ENCODE data around the gene FBXL13.
"Not testable (repeated sequence)": the region's sequence is repeated elsewhere in the genome, so short reads cannot be mapped to it uniquely, and the experiment has no call there.

Gene FBXL13

DNA sequence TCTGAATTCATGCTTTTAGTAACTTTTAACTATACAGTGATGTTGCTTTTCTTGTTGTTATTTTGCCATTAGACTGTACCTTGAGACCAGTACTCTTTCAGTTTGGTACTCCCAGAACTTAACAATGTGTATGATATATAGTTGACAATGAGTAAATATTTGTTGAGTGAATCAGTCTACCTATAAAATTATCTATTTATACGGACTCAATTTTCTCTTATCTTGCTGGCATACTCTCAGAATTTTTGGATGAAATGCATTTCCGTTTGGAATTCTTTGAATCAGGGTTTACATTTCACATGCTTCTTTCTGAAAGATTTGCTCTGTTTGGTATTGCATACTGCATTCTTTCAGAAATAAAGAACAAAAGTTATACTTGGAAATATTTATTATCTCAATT, 209.6 kb downstream of the FBXL13 start:
- DNase-seq (ENCODE audit: low read depth in 1 of 2, low spot score in 1 of 2) = no peak

DNA sequence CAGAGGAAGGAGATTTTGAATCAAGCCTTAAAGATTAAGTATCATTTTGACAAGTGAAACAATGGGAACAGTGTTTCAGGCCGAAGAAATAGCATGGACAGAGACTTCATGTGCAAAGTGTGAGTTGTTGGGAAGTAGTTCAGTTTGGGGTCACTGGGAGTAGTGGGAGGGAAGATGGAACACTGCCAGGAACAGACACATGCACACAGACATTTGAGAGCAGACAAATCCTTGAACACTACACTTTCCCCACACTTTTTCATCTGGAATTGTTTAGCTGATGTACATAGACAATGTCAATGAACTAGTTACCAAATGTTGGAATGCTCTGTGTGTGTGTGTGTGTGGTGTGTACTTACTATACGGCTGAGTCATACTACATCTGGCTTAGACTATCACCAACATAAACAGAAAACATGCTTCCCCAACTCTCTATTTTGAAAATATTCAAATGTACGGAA, 214.2 kb downstream of the FBXL13 start:
- DNase-seq (ENCODE audit: low read depth in 1 of 2, low spot score in 1 of 2) = no peak

GRCh38 chr7:102859799-102860125, 214.8 kb downstream of the FBXL13 start:
- DNase-seq (ENCODE audit: low read depth in 1 of 2, low spot score in 1 of 2) = no peak

DNA sequence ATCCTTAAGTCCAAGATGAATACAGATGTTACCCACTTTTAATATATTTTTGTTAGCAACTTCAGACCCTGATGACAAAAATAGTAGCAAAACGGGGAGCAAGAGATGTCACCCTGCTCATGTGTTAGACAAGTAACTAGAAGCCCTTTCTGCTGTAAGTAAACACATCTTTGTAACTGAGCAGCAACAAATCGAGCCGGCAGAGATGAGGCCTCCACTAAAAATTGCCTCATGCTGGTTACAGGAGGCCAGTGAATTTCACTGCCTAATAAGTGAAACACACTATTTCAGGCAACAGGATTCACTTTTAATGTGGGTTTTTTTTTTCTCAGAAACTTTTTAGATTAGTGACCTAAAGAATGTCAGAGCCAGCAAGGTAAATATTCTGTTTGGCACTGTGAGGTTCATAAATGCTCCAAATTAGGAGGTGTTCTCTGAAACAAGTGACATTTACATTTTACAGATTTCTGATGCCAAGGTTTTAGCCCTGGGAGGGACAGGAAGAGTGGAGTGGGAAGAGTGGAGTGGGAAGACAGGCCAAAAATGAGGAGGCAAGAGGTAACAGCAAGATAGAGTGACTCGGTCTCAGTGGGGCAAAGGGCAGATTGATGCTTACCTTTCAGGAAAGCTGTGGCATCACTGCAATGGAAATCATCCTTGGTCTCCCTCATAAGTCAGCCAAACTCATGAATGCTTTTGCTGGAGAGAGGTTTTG, 215.4 kb downstream of the FBXL13 start:
- DNase-seq (ENCODE audit: low read depth in 1 of 2, low spot score in 1 of 2) = no peak

GRCh38 chr7:102856036-102856435, 218.6 kb downstream of the FBXL13 start:
- DNase-seq (ENCODE audit: low read depth in 1 of 2, low spot score in 1 of 2) = no peak

- no peak for DNase-seq (ENCODE audit: low read depth in 1 of 2, low spot score in 1 of 2)
Observed at GRCh38 chr7:102849538-102849937, 225.1 kb downstream of the FBXL13 start.

DNA sequence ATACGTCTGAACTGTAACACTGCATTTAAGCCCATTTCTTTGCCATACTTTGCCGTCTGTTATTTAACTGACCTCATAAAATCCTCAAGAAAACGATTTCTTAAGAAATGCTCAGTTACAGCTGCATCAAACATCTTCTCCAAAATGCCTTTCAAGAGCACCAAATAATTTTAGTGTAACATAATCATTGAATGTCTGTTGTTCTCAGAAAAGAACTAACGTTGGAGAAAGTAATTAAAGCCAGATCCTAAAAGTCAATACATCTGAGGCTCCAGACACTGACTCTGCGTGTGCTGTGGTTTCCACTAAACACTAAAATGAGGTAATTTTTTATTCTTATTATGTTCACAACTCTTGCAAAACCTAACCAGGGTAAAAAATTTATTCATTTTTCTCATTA, 225.5 kb downstream of the FBXL13 start:
- no peak for DNase-seq (ENCODE audit: low read depth in 1 of 2, low spot score in 1 of 2)

DNA sequence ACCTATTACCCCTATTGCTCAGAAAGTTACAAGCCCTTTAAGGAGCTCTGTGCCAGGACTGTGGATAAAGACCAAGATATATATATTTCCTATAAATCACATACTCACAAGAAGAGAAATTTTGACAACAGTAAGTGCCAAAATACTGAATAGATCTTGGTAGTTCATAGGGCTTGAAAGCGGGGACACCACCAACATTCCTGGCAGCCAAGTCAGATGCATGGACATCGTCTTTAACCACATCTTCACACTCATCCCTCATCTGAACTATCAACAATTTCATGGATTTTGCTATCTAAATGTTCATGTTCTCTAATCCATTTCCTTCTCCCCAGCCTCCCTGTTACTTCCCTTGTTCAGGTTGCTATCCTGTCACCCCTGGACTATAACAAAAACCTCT, 229.2 kb downstream of the FBXL13 start:
- DNase-seq (ENCODE audit: low read depth in 1 of 2, low spot score in 1 of 2) = no peak

DNA sequence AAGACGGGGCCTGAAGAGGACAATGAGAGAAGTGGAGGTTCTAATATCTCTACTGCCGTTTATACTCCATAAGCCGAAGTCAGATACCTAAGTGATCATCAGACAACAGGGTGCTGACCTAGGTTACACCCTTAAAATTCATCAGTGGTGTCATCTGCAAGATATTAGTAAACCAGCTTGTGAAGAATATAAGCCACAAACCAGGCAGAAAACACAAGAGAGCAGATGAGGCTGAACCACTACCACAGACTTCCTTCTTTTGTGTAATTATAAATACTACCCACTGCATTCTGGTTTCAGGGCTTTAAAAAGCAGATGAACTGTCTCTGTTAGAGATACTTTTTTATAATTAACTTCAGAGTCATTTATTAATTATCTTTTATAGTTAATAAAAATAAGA, 230.7 kb downstream of the FBXL13 start:
- no peak for DNase-seq (ENCODE audit: low read depth in 1 of 2, low spot score in 1 of 2)

DNA sequence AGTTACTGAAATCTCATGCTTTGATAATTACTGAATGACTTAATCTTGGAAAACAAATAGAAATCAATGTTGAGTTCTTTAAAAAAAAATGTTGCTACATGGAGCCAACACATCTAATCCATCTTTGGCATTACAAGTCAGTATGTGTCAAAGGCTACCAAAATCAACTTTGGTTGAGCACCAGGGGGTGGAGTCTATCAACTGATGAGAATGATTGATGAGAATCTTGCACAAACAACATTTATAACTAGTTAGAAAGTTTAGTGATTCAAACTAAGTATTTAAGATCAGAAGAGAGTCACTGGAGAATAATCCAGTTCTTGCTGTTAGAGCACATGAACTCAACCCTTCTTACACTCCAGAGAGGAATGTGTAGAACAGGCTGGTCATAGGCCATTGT, 232.3 kb downstream of the FBXL13 start:
- no peak for DNase-seq (ENCODE audit: low read depth in 1 of 2, low spot score in 1 of 2)

- no peak for DNase-seq (ENCODE audit: low read depth in 1 of 2, low spot score in 1 of 2)
Observed at GRCh38 chr7:102841290-102841689, 233.3 kb downstream of the FBXL13 start.

DNA sequence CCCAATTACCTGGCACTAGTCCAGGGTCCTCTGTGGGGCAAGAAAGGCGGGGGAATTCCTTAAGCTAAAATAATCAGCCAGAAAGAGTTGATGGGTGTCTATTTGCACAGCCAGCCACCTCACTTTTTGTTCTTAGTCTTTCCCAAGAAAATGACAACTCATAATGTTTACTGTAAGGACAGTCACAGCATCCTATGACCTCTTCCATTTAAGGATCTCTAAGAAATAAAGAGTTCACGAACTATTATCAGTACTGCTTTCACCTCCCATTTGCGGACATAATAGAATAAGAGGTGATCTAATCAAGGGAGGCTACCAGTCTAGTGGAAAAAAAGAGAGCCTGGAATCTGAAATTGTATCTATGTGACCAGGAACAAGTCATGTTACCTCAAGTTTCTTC, 234.2 kb downstream of the FBXL13 start:
- DNase-seq (ENCODE audit: low read depth in 1 of 2, low spot score in 1 of 2) = no peak

GRCh38 chr7:102838572-102839101, 236.0 kb downstream of the FBXL13 start:
- not testable (repeated sequence) for DNase-seq (ENCODE audit: low read depth in 1 of 2, low spot score in 1 of 2)

GRCh38 chr7:102837802-102838201, 236.8 kb downstream of the FBXL13 start:
- DNase-seq (ENCODE audit: low read depth in 1 of 2, low spot score in 1 of 2) = no peak

GRCh38 chr7:102836977-102837376, 237.6 kb downstream of the FBXL13 start:
- no peak for DNase-seq (ENCODE audit: low read depth in 1 of 2, low spot score in 1 of 2)

GRCh38 chr7:102836191-102836919, 238.2 kb downstream of the FBXL13 start:
- no peak for DNase-seq (ENCODE audit: low read depth in 1 of 2, low spot score in 1 of 2)

DNA sequence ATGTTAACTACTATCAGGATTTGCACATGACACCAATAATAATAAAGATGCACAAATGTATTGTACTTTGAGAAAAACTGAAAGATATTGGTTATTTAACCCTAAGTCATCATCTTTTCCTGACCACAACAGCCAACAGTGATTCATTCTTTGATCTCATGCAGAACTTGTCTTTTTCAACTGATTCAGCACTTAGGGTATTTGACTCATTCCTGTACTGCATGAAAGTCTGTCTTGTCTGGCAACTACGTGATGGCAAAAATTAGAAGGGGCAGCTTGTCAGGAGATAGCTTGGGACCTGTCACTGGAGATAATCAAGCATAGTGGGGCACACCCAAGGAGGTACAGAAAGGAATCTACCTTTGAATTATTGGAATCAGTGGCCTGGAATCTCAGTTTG, 239.6 kb downstream of the FBXL13 start:
- no peak for DNase-seq (ENCODE audit: low read depth in 1 of 2, low spot score in 1 of 2)

DNA sequence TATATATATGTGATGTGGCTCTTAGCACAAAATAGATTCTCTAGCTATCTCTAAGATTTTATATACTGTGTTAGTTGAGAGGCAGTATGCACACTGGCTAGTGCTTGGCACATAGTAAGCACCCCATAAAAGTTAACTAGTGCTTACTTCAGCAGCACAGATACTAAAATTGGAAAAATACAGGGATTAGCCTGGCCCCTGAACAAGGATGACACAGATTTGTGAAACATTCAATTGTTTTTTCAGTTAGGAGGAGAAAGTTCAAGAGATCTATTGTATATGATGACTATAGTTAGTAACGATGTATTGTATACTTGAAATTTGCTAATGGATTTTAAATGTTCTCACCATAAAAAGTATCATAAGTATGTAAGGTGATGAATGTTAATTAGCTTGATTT, 240.1 kb downstream of the FBXL13 start:
- no peak for DNase-seq (ENCODE audit: low read depth in 1 of 2, low spot score in 1 of 2)

- DNase-seq (ENCODE audit: low read depth in 1 of 2, low spot score in 1 of 2) = no peak
Observed at GRCh38 chr7:102833343-102833742, 241.3 kb downstream of the FBXL13 start.

DNA sequence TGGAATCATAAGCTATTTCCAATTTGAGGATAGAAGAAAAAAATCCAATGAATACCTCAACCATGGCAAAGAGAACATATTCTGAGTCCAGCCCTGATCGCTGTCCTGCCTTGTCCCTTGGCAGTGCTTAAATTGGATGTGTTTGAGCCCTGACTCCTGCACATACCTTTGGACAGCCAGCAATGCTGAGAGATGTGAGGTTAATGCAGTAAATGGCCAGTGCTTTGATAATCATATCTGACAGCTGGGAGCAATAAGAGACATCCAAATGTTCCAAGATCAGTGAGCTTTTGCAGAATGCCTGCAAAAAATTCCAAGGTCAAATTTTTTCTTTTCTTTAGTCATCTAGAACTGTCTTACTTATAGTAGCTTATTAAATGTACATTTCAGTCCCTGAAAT, 241.9 kb downstream of the FBXL13 start:
- DNase-seq (ENCODE audit: low read depth in 1 of 2, low spot score in 1 of 2) = no peak

- no peak for DNase-seq (ENCODE audit: low read depth in 1 of 2, low spot score in 1 of 2)
Observed at GRCh38 chr7:102830197-102830596, 244.4 kb downstream of the FBXL13 start.

DNA sequence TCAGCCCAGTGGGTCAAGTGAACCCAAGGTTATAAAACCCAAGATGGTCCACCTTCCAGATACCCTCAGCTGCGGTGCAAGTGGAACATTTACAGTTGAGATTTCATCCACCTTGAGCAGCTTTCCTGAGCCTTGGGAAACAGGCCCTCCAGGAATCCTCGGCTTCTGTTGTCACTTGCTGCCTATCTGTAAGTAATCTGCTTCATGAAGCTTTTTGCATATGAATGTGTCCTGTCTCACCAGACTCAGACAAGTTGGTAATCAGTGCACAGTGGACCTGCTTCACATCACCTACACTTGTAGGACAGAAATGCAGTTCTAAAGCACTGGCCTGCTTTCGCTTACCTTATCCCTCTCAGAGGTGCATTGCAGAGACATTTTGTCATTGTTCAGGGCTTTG, 245.5 kb downstream of the FBXL13 start:
- DNase-seq (ENCODE audit: low read depth in 1 of 2, low spot score in 1 of 2) = no peak

DNA sequence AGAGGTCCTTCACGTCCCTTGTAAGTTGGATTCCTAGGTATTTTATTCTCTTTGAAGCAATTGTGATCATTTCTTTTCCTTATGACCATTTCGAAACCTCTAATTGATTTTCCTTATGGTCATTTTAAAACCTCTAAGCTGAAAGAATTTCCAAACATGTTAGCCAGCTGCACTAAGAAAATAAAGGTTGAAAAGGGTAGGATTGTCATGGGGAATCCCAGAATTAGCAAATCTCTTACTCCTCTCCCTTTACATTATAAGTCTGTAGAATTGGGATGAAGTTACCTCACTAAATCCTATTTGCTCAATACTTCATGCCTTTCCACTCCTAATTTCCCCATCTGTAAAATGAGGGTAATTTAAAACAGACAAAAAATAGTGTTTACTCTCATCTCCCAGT, 246.3 kb downstream of the FBXL13 start:
- no peak for DNase-seq (ENCODE audit: low read depth in 1 of 2, low spot score in 1 of 2)
